Measurements from ENCODE around the gene LIN28B. TPM values are rescaled to one million over a fixed set of nuclear protein-coding genes. Genes with fewer than 3 reads are reported as not detected.

Gene LIN28B
- total and polyA plus RNA-seq, 12 donors, result 0.08 to 8.7 (median 0.09) TPM; not detected in 7

- no peak for DNase-seq
- Histone ChIP-seq H3K4me3 (no peak overlapping the region), H3K4me1 (replicated peaks in 1 of 2) (no peaks in the 10 kb centered on the region), H3K36me3 (replicated peaks in 1 of 2) (no peaks in the 10 kb centered on the region), H3K27ac (no peak overlapping the region), H3K27me3 (no peaks in the 10 kb centered on the region), H3K9me3 (replicated peaks in 1 of 3) (no peaks in the 10 kb centered on the region)
- intact Hi-C loops (cut with DNase I), result no loop called here
- TF ChIP-seq CTCF (IDR thresholded peaks at IDR 0.05), result no peak
- TF ChIP-seq POLR2A (IDR thresholded peaks at IDR 0.05), result no peak
Measured at GRCh38 chr6:105014954-105015353, 58.0 kb downstream of the LIN28B start.

- TF ChIP-seq POLR2A (IDR thresholded peaks at IDR 0.05) (no peak), CTCF (IDR thresholded peaks at IDR 0.05) (no peak)
- Histone ChIP-seq H3K4me3 (no peak overlapping the region), H3K4me1 (replicated peaks in 1 of 2) (no peaks in the 10 kb centered on the region), H3K9me3 (replicated peaks in 1 of 3) (no peaks in the 10 kb centered on the region), H3K36me3 (replicated peaks in 1 of 2) (no peaks in the 10 kb centered on the region), H3K27ac (no peak overlapping the region), H3K27me3 (no peaks in the 10 kb centered on the region)
- no peak for DNase-seq
- intact Hi-C loops (cut with DNase I), result no loop called here
- WGBS, 4 donors, result 49 to 58% (median 54%) methylated on average over 2 of the region's 2 CpGs
Measured at GRCh38 chr6:105015482-105015881, 58.6 kb downstream of the LIN28B start.

- Histone ChIP-seq H3K27me3 (peaks cover 5% of the 10 kb centered on the region), H3K27ac (no peak overlapping the region), H3K4me3 (no peak overlapping the region), H3K9me3 (replicated peaks in 1 of 3) (no peaks in the 10 kb centered on the region), H3K36me3 (replicated peaks in 1 of 2) (no peaks in the 10 kb centered on the region), H3K4me1 (replicated peaks in 1 of 2) (no peaks in the 10 kb centered on the region)
- intact Hi-C loops (cut with DNase I), result no loop called here
- 69 to 76% (median 70%) methylated on average over 2 of the region's 2 CpGs for WGBS, 4 donors
- TF ChIP-seq CTCF (IDR thresholded peaks at IDR 0.05), result no peak
- no peak for TF ChIP-seq POLR2A (IDR thresholded peaks at IDR 0.05)
- no peak for DNase-seq
Measured at GRCh38 chr6:105019285-105019684, 62.4 kb downstream of the LIN28B start.

GRCh38 chr6:105021399-105021798 lies 64.5 kb downstream of the LIN28B start:
- Histone ChIP-seq H3K4me1 (replicated peaks in 1 of 2) (no peaks in the 10 kb centered on the region), H3K36me3 (replicated peaks in 1 of 2) (no peaks in the 10 kb centered on the region), H3K4me3 (no peak overlapping the region), H3K27ac (no peak overlapping the region), H3K9me3 (replicated peaks in 1 of 3) (no peaks in the 10 kb centered on the region), H3K27me3 (peaks cover 6% of the 10 kb centered on the region)
- TF ChIP-seq POLR2A (IDR thresholded peaks at IDR 0.05) (no peak), CTCF (IDR thresholded peaks at IDR 0.05) (no peak)
- no peak for DNase-seq
- WGBS, 4 donors, result 77 to 90% (median 84%) methylated on average over 3 of the region's 3 CpGs
- intact Hi-C loops (cut with DNase I), result no loop called here

Measured in adrenal gland (tissue), 12 donors.